GM10266 (cell line): ENCODE data around the gene ACOX1.

Source experiments
- DNase-seq: peaks from one replicate; pipeline ENCODE4 v3.0.0; 2012; ENCODE audit errors: extremely low spot score
- CTCF ChIP-seq: IDR thresholded peaks from 2 replicates; pipeline ENCODE4 v1.5.1; 2012; ENCODE audit warnings: mild to moderate bottlenecking, low read depth; ENCODE audit not compliant: control insufficient read depth, insufficient read depth; ENCODE audit errors: missing control alignments

Gene ACOX1

GRCh38 chr17:75893305-75894048 is 85.5 kb downstream of the ACOX1 start:
- DNase-seq, result no peak
- no peak for TF ChIP-seq CTCF

GRCh38 chr17:75892556-75893224 is 86.3 kb downstream of the ACOX1 start:
- DNase-seq, result no peak
- TF ChIP-seq CTCF, result no peak

GRCh38 chr17:75891605-75892555 is 87.1 kb downstream of the ACOX1 start:
- no peak for TF ChIP-seq CTCF

More at GRCh38 chr17:75891605-75892555, 87.1 kb downstream of the ACOX1 start:
- no peak for DNase-seq
